GM12878 (cell line): ENCODE results near the gene SQSTM1. TPM values are rescaled to one million over a fixed set of nuclear protein-coding genes. Genes with fewer than 3 reads are reported as not detected.
A peak's percentile ranks its signal among the peaks of the same experiment; 100 is the strongest.

Experiments
- ATAC-seq: fragments of 200-7000 bp; cut with Tn5 transposase; 3 replicates; pipeline ENCODE4 v1.9.1; 2020; ENCODE audit warnings: mild to moderate bottlenecking, moderate library complexity
- BruUV-seq: library from RNA; stranded (reverse); fragments of 400-500 nt; replicated peaks from 2 replicates; lab custom pipeline; 2021; lab: Mats Ljungman, UMichigan
- CTCF ChIA-PET: fragments of 300-600 bp; sonication (Branson Sonifier 250); formaldehyde crosslinking; extraction: SDS; loops from one replicate; lab custom pipeline; 2021; ENCODE audit warnings: inconsistent platforms; lab: Yijun Ruan, JAX
- POLR2A ChIA-PET: fragments of 350-600 bp; formaldehyde crosslinking; extraction: SDS; loops from one replicate; lab custom pipeline; 2021; ENCODE audit warnings: inconsistent platforms; lab: Charles Lee
- RAD21 ChIA-PET: fragments of 300-600 bp; sonication (Branson Sonifier 250); formaldehyde crosslinking; loops from one replicate; lab custom pipeline; 2023; ENCODE audit warnings: antibody characterized with exemption; ENCODE audit not compliant: unreplicated experiment; lab: Charles Lee
- SMC1A ChIA-PET: fragments of 300-600 bp; sonication (Branson Sonifier 250); formaldehyde crosslinking; loops from one replicate; lab custom pipeline; 2023; ENCODE audit not compliant: unreplicated experiment, uncharacterized antibody; lab: Charles Lee
- DNase-seq: peaks from one replicate; pipeline ENCODE4 v3.0.0-alpha.2; 2011; ENCODE audit warnings: low read depth, low spot score
- FAIRE-seq: peaks from 3 replicates; lab custom pipeline; 2011; peaks lifted over from hg19 to GRCh38; lab: Jason Lieb, UNC
- H2AFZ ChIP-seq: 2 replicates; pipeline ENCODE4 v1.6.0; 2011; ENCODE audit warnings: low read depth, low read length, control low read depth; ENCODE audit not compliant: control insufficient read depth
- H3K27ac ChIP-seq: 2 replicates; pipeline ENCODE4 v1.5.1; 2011; ENCODE audit warnings: control low read depth; ENCODE audit not compliant: control insufficient read depth, insufficient read depth
- H3K27me3 ChIP-seq, 2 experiments: replicated peaks in 1 of 2; 2 replicates each; pipeline versions ENCODE4 v1.6.0 to v1.6.1; 2011; ENCODE audit warnings: low read length in 1 of 2; ENCODE audit not compliant: control insufficient read depth in 2 of 2, insufficient read depth in 2 of 2
- H3K36me3 ChIP-seq, 2 experiments: 2 replicates each; pipeline ENCODE4 v1.5.1; 2011; ENCODE audit warnings: low read length in 1 of 2; ENCODE audit not compliant: control insufficient read depth in 2 of 2, insufficient read depth in 2 of 2
- H3K4me1 ChIP-seq: 2 replicates; pipeline ENCODE4 v1.6.1; 2011; ENCODE audit warnings: mild to moderate bottlenecking, low read length, moderate library complexity, mixed read lengths; ENCODE audit not compliant: control insufficient read depth, insufficient read depth
- H3K4me2 ChIP-seq: 2 replicates; pipeline ENCODE4 v1.6.0; 2011; ENCODE audit warnings: control low read depth; ENCODE audit not compliant: control insufficient read depth, insufficient read depth
- H3K4me3 ChIP-seq: fragments of 200-600 bp; sonication (generic); 2 replicates; pipeline ENCODE4 v1.5.1; 2016
- H3K79me2 ChIP-seq: 2 replicates; pipeline ENCODE4 v1.6.0; 2011; ENCODE audit warnings: low read length; ENCODE audit not compliant: control insufficient read depth, insufficient read depth
- H3K9ac ChIP-seq: 2 replicates; pipeline ENCODE4 v1.8.0; 2011; ENCODE audit warnings: low read length, control low read depth, mixed read lengths; ENCODE audit not compliant: control insufficient read depth, insufficient read depth
- H3K9me3 ChIP-seq: replicated peaks from 3 replicates; pipeline ENCODE4 v1.5.1; 2011; ENCODE audit warnings: mild to moderate bottlenecking, low read length; ENCODE audit not compliant: control insufficient read depth, insufficient read depth
- H4K20me1 ChIP-seq: 2 replicates; pipeline ENCODE4 v1.6.0; 2011; ENCODE audit not compliant: control insufficient read depth, insufficient read depth
- ASH2L ChIP-seq: fragments of 300-600, 200-600 bp; sonication (generic); IDR thresholded peaks from 2 replicates; pipeline ENCODE4 v1.6.1; 2017; ENCODE audit warnings: low read depth, mild to moderate bottlenecking, borderline replicate concordance
- BRCA1 ChIP-seq: IDR thresholded peaks from 2 replicates; pipeline ENCODE4 v1.6.1; 2011; ENCODE audit warnings: low read depth, low read length, improper control_type of control experiment
- CHD2 ChIP-seq: IDR thresholded peaks from 2 replicates; pipeline ENCODE4 v1.6.1; 2011; ENCODE audit warnings: low read depth, low read length, improper control_type of control experiment, borderline replicate concordance
- EZH2 ChIP-seq: IDR thresholded peaks from 2 replicates; pipeline ENCODE4 v1.6.1; 2012; ENCODE audit warnings: low read depth, mild to moderate bottlenecking, control low read depth, inconsistent platforms, low read length, borderline replicate concordance; ENCODE audit not compliant: control insufficient read depth
- MXI1 ChIP-seq: fragments of 150-350 bp; IDR thresholded peaks from 2 replicates; pipeline ENCODE4 v1.6.1; 2011; ENCODE audit warnings: low read depth, mild to moderate bottlenecking, inconsistent platforms, low read length, improper control_type of control experiment
- MYB ChIP-seq: fragments of 150-350 bp; IDR thresholded peaks from 2 replicates; pipeline ENCODE4 v1.6.1; 2014; ENCODE audit warnings: mild to moderate bottlenecking, low read depth, low read length, borderline replicate concordance
- MYC ChIP-seq: IDR thresholded peaks from 2 replicates; pipeline ENCODE4 v1.6.1; 2011; ENCODE audit warnings: mild to moderate bottlenecking, low read length, moderate library complexity, inconsistent platforms; ENCODE audit not compliant: insufficient read depth, insufficient replicate concordance, insufficient read length, severe bottlenecking
- SMAD5 ChIP-seq: IDR thresholded peaks from 2 replicates; pipeline ENCODE4 v1.6.1; 2016; ENCODE audit warnings: antibody characterized with exemption, low read depth
- SREBF1 ChIP-seq: IDR thresholded peaks from 2 replicates; pipeline ENCODE4 v1.6.1; 2012; ENCODE audit warnings: mild to moderate bottlenecking, low read length
- SREBF2 ChIP-seq: IDR thresholded peaks from 2 replicates; pipeline ENCODE4 v1.6.1; 2012; ENCODE audit warnings: mild to moderate bottlenecking, low read length
- TARDBP ChIP-seq: IDR thresholded peaks from 2 replicates; pipeline ENCODE4 v1.6.1; 2016; ENCODE audit warnings: borderline replicate concordance
- ZNF384 ChIP-seq: IDR thresholded peaks from 2 replicates; pipeline ENCODE4 v1.6.1; 2012; ENCODE audit warnings: low read depth, mild to moderate bottlenecking, low read length, improper control_type of control experiment, borderline replicate concordance
- WGBS: methylation state at CpG from one replicate; pipeline ENCODE4 v1.1.6; 2016; ENCODE audit warnings: low lambda C conversion rate; ENCODE audit not compliant: insufficient replicate concordance, insufficient coverage; ENCODE audit errors: missing lambda C conversion rate; 5-methylcytosine and 5-hydroxymethylcytosine counted together
- in situ Hi-C: fragments of 300-500 bp; cut with MboI; formaldehyde crosslinking; loops from 9 replicates; pipeline ENCODE4 v1.14.3; 2018; ENCODE audit warnings: mixed read lengths
- intact Hi-C: fragments of 100-400 bp; cut with micrococcal nuclease; formaldehyde crosslinking; loops from one replicate; pipeline ENCODE4 v1.14.2; 2022; ENCODE audit not compliant: unreplicated experiment
- polyA plus RNA-seq, 11 experiments: library from polyadenylated mRNA; depleted of rRNA in 4 of 11; unstranded in 6 of 11; stranded (reverse) in 5 of 11; fragments of >200 nt; fragmentation: Nextera tagmentation in 4 of 11; fragmentation: Illumina TruSeq in 1 of 11; extraction: Ambion mirVana in 4 of 11; extraction: Trizol in 1 of 11; gene quantifications; 1 replicate in 1 of 11; 2 replicates in 10 of 11; pipeline versions ENCODE4 v1.2.1 to v1.2.3, GENCODE V29; 2011 to 2016; ENCODE audit warnings: inconsistent platforms in 2 of 11, missing spikeins in 2 of 11, low read depth in 1 of 11
- total RNA-seq, 4 experiments: library from RNA; depleted of rRNA in 3 of 4; stranded (reverse); fragments of >200 nt in 3 of 4; fragmentation: Illumina TruSeq in 1 of 4; extraction: Trizol in 1 of 4; gene quantifications; 2 replicates each; pipeline versions ENCODE4 v1.2.1 to v1.2.3, GENCODE V29; 2013 to 2021
- TF ChIP-seq, protein P1 (sequence below): fragments of 450-650 bp; IDR thresholded peaks from 2 replicates; pipeline ENCODE4 v1.6.1; 2017; ENCODE audit warnings: borderline replicate concordance
- TF ChIP-seq, protein P2 (sequence below): fragments of 450-650 bp; IDR thresholded peaks from 2 replicates; pipeline ENCODE4 v1.6.1; 2017; ENCODE audit warnings: antibody characterized with exemption, mild to moderate bottlenecking, moderate library complexity
- TF ChIP-seq, protein P3 (sequence below): fragments of 450-650 bp; IDR thresholded peaks from 2 replicates; pipeline ENCODE4 v1.6.1; 2017; ENCODE audit warnings: mild to moderate bottlenecking

The SQSTM1 gene
- total and polyA plus RNA-seq, 10 of the 15 experiments (the other 5 are each of a cell fraction or from before 2014, with no cell fraction given) = 6.3 to 138 (median 62.1) TPM

DNA sequence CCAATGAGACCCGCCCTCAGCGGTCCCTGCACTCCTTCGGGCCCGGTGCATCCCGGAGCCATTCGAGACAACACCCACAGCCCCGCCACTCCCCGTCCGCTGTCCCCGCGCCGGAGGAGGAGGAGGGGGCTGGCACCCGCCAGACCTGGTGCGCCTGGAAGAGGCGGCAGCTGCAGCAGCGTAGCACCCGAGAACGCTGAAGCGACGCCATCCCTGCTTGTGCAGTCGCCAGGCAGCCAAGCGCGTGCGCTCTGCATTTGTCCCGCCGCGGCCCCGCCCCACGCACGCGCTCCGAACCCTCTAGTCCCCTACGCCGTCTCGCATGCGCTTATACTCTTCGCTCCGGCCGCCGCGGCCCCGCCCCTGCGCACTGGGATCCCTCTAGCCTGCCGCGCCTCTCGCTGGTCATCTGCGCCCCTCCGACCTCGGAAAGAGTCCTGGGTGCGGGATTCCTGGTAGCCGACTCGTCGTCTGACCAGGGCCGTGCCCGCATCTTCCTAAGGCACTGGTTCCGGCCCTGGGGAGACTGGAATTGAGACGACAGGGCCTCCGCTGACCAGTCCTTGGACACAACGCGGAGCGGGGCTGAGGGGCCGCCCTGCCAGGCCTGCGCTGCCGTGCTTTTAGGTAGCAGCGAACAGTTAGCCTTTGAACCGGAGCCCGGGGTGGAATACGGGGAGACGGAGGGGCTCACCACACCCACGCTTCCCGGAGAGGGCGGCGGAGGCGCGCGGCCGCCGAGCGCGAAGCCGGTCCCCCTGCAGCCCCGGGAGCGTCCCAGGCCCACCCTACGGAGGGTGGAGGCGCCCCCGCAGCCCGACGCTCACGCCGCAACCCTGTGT lies 38.1 kb downstream of the SQSTM1 start, which contains the start of gene MRNIP:
TSS of gene MRNIP (minus strand) at position 232 of the 842 bp plus-strand sequence. CDS start at position 211, 21 bp downstream.
- in situ Hi-C loops (no loop called here), intact Hi-C loops (loop anchor here (2.0 kb wide), 3 partner anchors 38 to 54 kb away; partner anchors contain the start of genes SQSTM1 and TBC1D9B)
- DNase-seq = peak; percentile 79
- peak within 1 kb of the TSS; percentile 87 for H3K9ac ChIP-seq
- H3K27ac ChIP-seq = peak within 1 kb of the TSS; percentile 73
- no peaks in the 10 kb centered on the region; the same call in 1 of the 3 replicates for H3K9me3 ChIP-seq
- ChIA-PET SMC1A (interaction anchor here (0.7 to 1.2 kb wide), 3 partner anchors 48 to 57 kb away, joined by 3 to 4 read pairs (median 3); no protein-coding TSS in a partner anchor), CTCF (interaction anchor here (0.7 to 3.2 kb wide), 4 partner anchors 55 to 96 kb away, joined by 3 to 13 read pairs (median 4); no protein-coding TSS in a partner anchor), RAD21 (interaction anchor here (1.3 kb wide), 2 partner anchors 53 to 235 kb away, joined by 3 read pairs; partner anchors contain the start of gene HNRNPH1), POLR2A (interaction anchor here (0.5 to 1.7 kb wide), 3 partner anchors 37 to 1403 kb away, joined by 3 to 5 read pairs (median 3); no protein-coding TSS in a partner anchor)
- FAIRE-seq = peak; percentile 85
- peaks cover 7% of the 10 kb centered on the region for H3K79me2 ChIP-seq
- peaks cover 1 to 13% of the 10 kb centered on the region in 2 experiments; a peak in 3 of 4 replicates for H3K36me3 ChIP-seq
- peak within 1 kb of the TSS; percentile 93 for H3K4me3 ChIP-seq
- ATAC-seq = peak; percentile 98
- no peaks in the 10 kb centered on the region for H3K27me3 ChIP-seq
- WGBS = under 1% methylated on average over 90 of the region's 90 CpGs
- H3K4me2 ChIP-seq = peak within 1 kb of the TSS; percentile 86
- BruUV-seq = TSS peak; percentile 95
- peaks cover 4% of the 10 kb centered on the region; the same call in 1 of the 2 replicates for H3K4me1 ChIP-seq
- no peaks in the 10 kb centered on the region for H4K20me1 ChIP-seq
- peak within 1 kb of the TSS; percentile 98 for H2AFZ ChIP-seq
- TF ChIP-seq, protein P1, sequence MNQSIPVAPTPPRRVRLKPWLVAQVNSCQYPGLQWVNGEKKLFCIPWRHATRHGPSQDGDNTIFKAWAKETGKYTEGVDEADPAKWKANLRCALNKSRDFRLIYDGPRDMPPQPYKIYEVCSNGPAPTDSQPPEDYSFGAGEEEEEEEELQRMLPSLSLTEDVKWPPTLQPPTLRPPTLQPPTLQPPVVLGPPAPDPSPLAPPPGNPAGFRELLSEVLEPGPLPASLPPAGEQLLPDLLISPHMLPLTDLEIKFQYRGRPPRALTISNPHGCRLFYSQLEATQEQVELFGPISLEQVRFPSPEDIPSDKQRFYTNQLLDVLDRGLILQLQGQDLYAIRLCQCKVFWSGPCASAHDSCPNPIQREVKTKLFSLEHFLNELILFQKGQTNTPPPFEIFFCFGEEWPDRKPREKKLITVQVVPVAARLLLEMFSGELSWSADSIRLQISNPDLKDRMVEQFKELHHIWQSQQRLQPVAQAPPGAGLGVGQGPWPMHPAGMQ = no peak
- TF ChIP-seq ZNF384 (no peak), TARDBP (no peak), BRCA1 (no peak), ASH2L (no peak), EZH2 (no peak), SREBF2 (no peak), MXI1 (peak; percentile 93), MYB (no peak), SREBF1 (no peak), MYC (peak; percentile 26), CHD2 (peak; percentile 68; the same call in 1 of the 2 replicates), SMAD5 (no peak)
- TF ChIP-seq, protein P2, sequence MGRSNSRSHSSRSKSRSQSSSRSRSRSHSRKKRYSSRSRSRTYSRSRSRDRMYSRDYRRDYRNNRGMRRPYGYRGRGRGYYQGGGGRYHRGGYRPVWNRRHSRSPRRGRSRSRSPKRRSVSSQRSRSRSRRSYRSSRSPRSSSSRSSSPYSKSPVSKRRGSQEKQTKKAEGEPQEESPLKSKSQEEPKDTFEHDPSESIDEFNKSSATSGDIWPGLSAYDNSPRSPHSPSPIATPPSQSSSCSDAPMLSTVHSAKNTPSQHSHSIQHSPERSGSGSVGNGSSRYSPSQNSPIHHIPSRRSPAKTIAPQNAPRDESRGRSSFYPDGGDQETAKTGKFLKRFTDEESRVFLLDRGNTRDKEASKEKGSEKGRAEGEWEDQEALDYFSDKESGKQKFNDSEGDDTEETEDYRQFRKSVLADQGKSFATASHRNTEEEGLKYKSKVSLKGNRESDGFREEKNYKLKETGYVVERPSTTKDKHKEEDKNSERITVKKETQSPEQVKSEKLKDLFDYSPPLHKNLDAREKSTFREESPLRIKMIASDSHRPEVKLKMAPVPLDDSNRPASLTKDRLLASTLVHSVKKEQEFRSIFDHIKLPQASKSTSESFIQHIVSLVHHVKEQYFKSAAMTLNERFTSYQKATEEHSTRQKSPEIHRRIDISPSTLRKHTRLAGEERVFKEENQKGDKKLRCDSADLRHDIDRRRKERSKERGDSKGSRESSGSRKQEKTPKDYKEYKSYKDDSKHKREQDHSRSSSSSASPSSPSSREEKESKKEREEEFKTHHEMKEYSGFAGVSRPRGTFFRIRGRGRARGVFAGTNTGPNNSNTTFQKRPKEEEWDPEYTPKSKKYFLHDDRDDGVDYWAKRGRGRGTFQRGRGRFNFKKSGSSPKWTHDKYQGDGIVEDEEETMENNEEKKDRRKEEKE = no peak
- TF ChIP-seq, protein P3, sequence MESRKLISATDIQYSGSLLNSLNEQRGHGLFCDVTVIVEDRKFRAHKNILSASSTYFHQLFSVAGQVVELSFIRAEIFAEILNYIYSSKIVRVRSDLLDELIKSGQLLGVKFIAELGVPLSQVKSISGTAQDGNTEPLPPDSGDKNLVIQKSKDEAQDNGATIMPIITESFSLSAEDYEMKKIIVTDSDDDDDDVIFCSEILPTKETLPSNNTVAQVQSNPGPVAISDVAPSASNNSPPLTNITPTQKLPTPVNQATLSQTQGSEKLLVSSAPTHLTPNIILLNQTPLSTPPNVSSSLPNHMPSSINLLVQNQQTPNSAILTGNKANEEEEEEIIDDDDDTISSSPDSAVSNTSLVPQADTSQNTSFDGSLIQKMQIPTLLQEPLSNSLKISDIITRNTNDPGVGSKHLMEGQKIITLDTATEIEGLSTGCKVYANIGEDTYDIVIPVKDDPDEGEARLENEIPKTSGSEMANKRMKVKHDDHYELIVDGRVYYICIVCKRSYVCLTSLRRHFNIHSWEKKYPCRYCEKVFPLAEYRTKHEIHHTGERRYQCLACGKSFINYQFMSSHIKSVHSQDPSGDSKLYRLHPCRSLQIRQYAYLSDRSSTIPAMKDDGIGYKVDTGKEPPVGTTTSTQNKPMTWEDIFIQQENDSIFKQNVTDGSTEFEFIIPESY = no peak
